ENCODE data around the gene JDP2.

The JDP2 gene

DNA sequence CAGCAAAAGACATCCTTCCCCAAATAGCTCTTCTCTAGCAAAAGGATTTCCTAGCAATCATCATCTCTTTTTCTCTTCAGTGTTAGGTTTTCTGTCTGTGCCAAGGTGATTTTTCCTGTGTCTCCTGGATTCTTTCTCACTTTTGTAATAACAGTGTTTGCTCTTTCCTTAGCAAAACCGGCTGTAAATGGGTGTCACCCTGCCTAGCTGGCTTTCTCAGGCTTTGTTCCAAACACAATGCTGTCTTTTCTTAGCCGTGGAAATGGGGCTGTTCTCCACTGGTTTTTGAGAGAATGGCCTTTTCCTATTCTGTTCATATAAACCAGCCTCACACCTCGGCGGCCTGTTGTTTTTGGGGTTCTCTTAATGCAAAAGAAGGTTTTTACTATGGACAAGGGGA is 21.9 kb downstream of the JDP2 start:
- Mint-ChIP-seq H3K4me1 (peaks cover 57% of the 10 kb centered on the region), H3K36me3 (ENCODE audit: low read depth) (no peaks in the 10 kb centered on the region), H3K27ac (peak overlapping the region; percentile 12 to 76 (median 13)), H3K4me3 (no peak overlapping the region), H3K9me3 (no peaks in the 10 kb centered on the region), H3K27me3 (ENCODE audit: low read depth) (no peaks in the 10 kb centered on the region)
- TF ChIP-seq, protein P1, sequence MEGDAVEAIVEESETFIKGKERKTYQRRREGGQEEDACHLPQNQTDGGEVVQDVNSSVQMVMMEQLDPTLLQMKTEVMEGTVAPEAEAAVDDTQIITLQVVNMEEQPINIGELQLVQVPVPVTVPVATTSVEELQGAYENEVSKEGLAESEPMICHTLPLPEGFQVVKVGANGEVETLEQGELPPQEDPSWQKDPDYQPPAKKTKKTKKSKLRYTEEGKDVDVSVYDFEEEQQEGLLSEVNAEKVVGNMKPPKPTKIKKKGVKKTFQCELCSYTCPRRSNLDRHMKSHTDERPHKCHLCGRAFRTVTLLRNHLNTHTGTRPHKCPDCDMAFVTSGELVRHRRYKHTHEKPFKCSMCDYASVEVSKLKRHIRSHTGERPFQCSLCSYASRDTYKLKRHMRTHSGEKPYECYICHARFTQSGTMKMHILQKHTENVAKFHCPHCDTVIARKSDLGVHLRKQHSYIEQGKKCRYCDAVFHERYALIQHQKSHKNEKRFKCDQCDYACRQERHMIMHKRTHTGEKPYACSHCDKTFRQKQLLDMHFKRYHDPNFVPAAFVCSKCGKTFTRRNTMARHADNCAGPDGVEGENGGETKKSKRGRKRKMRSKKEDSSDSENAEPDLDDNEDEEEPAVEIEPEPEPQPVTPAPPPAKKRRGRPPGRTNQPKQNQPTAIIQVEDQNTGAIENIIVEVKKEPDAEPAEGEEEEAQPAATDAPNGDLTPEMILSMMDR (IDR thresholded peaks at IDR 0.05; ENCODE audit: unreplicated experiment in 3 of 3), result no peak

DNA sequence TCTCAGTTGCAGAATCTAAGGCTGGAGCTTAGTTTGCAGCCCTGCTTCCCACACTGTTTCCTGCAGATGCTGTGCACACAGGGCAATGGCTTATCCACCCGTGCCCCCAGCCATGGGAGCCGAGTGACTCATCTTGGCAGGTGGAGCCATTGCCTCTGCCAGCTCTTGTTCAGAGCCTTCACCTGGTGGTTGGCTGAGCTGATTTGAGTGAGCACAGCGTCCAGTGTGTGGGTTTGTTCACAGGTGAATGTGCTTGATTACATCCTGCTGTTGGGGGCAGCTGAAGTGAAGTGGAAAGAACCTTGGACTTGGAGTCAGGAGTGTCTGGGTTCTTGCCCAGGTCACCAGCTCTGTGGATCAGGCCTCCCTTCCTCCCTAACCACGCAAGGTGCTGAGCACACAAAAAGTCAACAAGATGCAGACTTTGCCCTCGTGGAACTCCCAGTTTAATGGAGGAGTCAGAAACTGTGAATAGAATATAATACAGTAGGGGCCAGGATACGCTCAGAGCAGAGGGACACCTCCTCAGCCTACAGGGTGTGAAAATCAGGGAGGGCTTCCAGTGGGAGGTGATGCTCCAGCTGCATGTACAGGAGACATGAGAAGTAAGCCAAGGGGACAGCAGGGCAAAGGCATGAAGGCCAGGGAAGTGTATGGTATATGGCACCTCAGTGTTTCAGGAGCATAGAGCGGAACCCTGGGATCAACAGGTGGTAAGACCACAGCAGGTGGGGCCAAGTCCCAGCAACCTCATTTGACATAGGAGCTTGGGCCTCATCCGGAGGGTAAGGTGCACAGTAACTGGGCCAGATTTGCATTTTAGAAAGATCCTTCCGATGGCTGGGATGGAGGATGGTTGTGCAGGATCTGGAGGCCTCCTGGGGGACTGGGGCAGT is 22.8 kb downstream of the JDP2 start:
- Mint-ChIP-seq H3K4me1 (peaks cover 66% of the 10 kb centered on the region), H3K27ac (peak overlapping the region; percentile 12 to 92 (median 73)), H3K4me3 (no peak overlapping the region), H3K27me3 (ENCODE audit: low read depth) (no peaks in the 10 kb centered on the region), H3K36me3 (ENCODE audit: low read depth) (no peaks in the 10 kb centered on the region), H3K9me3 (no peaks in the 10 kb centered on the region)
- TF ChIP-seq, protein P1 (IDR thresholded peaks at IDR 0.05; ENCODE audit: unreplicated experiment in 3 of 3), result no peak

- peak overlapping the region; percentile 93 to 98 (median 96) for H3K27ac Mint-ChIP-seq
- TF ChIP-seq, protein P1 (IDR thresholded peaks at IDR 0.05; ENCODE audit: unreplicated experiment in 3 of 3), result no peak
- H3K9me3 Mint-ChIP-seq, result no peaks in the 10 kb centered on the region
- peak overlapping the region in 1 of 3 experiments; percentile 32 for H3K4me3 Mint-ChIP-seq
- H3K4me1 Mint-ChIP-seq, result peaks cover 83% of the 10 kb centered on the region
- no peaks in the 10 kb centered on the region for H3K36me3 Mint-ChIP-seq (ENCODE audit: low read depth)
- H3K27me3 Mint-ChIP-seq (ENCODE audit: low read depth), result no peaks in the 10 kb centered on the region
These were observed 24.5 kb downstream of the JDP2 start for GRCh38 chr14:75452324-75452723.

DNA sequence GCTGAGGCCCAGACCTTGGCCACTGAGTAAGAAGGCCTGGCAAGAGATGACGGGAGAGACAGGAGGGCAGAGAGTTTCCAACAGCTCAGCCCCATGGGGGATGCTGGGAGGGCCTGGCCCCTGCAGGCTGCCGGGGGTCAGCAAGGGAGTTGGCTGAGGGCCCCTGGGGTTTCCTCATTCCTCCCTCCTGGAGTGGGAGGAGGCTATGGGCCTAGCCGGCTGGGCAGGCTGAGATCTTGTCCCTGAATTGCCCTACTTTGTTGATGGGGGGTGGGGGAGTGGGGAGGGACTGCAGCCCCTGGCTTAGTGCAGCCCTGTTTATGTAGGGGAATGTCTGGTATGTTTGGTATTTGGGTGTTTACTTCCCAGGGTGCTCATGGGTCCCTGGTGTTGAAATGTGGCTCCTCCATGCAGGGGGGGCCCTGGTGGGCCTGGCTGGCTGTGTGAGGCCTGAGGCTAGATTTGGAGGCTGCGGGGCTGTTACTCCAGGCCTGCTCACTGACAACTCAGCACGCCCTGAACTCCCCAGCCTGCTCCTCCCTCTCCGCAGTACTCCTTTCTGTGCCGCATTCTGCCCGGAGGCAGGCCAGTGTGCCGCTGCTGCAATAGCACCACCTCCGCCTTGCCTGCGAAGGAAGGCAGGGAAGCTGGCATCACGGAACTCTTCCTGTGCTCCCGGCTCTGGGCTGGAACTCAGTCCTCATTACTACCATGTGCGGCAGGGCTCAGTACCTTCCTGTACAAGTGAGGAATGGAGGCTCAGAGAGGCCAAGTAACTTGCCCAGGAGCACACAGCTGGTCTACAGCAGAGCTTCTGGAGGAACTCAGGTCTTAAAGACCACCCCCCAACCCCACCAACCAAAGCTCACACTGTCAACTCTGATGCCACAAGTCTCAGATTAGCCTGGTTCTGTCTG is 25.3 kb downstream of the JDP2 start:
- TF ChIP-seq, protein P1 (IDR thresholded peaks at IDR 0.05; ENCODE audit: unreplicated experiment in 3 of 3), result no peak
- peak overlapping the region; percentile 93 to 98 (median 96) for H3K27ac Mint-ChIP-seq
- peaks cover 91% of the 10 kb centered on the region for H3K4me1 Mint-ChIP-seq
- H3K9me3 Mint-ChIP-seq, result no peaks in the 10 kb centered on the region
- peak overlapping the region; percentile 34 to 56 (median 41) for H3K4me3 Mint-ChIP-seq
- no peaks in the 10 kb centered on the region for H3K36me3 Mint-ChIP-seq (ENCODE audit: low read depth)
- H3K27me3 Mint-ChIP-seq (ENCODE audit: low read depth), result no peaks in the 10 kb centered on the region

- H3K4me1 Mint-ChIP-seq, result peaks cover 95% of the 10 kb centered on the region
- H3K27me3 Mint-ChIP-seq (ENCODE audit: low read depth), result no peaks in the 10 kb centered on the region
- peak overlapping the region in 1 of 3 experiments; percentile 22 for H3K4me3 Mint-ChIP-seq
- TF ChIP-seq, protein P1 (IDR thresholded peaks at IDR 0.05; ENCODE audit: unreplicated experiment in 3 of 3), result no peak
- H3K36me3 Mint-ChIP-seq (ENCODE audit: low read depth), result no peaks in the 10 kb centered on the region
- no peaks in the 10 kb centered on the region for H3K9me3 Mint-ChIP-seq
- peak overlapping the region; percentile 93 to 98 (median 96) for H3K27ac Mint-ChIP-seq
These were observed 26.1 kb downstream of the JDP2 start for GRCh38 chr14:75453817-75454434.
